Liver (tissue), 9 donors: Measurements from ENCODE around the gene ASXL2. TPM values are rescaled to one million over a fixed set of nuclear protein-coding genes. Genes with fewer than 3 reads are reported as not detected.
"Not testable (repeated sequence)": the region's sequence is repeated elsewhere in the genome, so short reads cannot be mapped to it uniquely, and the experiment has no call there.

Source experiments
- DNase-seq: peaks from one replicate; pipeline ENCODE4 v3.0.0-alpha.2; 2017; ENCODE audit warnings: low spot score
- H3K27ac ChIP-seq, 2 donors: one replicate each; pipeline ENCODE4 v1.7.0; 2013; ENCODE audit warnings: inconsistent platforms in 2 of 2, low read length in 2 of 2, control low read depth in 1 of 2, low read depth in 1 of 2, mild to moderate bottlenecking in 1 of 2
- H3K27me3 ChIP-seq, 4 donors: one replicate each; pipeline versions ENCODE4 v1.6.1 to v1.7.0; 2013; ENCODE audit warnings: low read length in 3 of 4, inconsistent platforms in 1 of 4, mild to moderate bottlenecking in 1 of 4, moderate library complexity in 1 of 4; ENCODE audit not compliant: control insufficient read depth in 4 of 4, insufficient read depth in 4 of 4
- H3K36me3 ChIP-seq, 4 donors: one replicate each; pipeline versions ENCODE4 v1.6.1 to v1.7.0; 2013; ENCODE audit warnings: low read length in 3 of 4, mild to moderate bottlenecking in 3 of 4, low read depth in 1 of 4, moderate library complexity in 1 of 4; ENCODE audit not compliant: control insufficient read depth in 4 of 4, insufficient read depth in 3 of 4
- H3K4me1 ChIP-seq, 4 donors: one replicate each; pipeline versions ENCODE4 v1.6.1 to v1.7.0; 2013; ENCODE audit warnings: low read length in 3 of 4, mild to moderate bottlenecking in 3 of 4, moderate library complexity in 1 of 4; ENCODE audit not compliant: control insufficient read depth in 4 of 4, insufficient read depth in 4 of 4
- H3K4me3 ChIP-seq, 3 donors: one replicate each; pipeline versions ENCODE4 v1.6.1 to v1.7.0; 2013; ENCODE audit warnings: low read length in 3 of 3, control low read depth in 1 of 3, low read depth in 1 of 3, mild to moderate bottlenecking in 1 of 3
- H3K9ac ChIP-seq, 2 donors: one replicate each; pipeline ENCODE4 v1.7.0; 2013; ENCODE audit warnings: low read length in 2 of 2, mild to moderate bottlenecking in 2 of 2, moderate library complexity in 2 of 2, control low read depth in 1 of 2, low read depth in 1 of 2
- H3K9me3 ChIP-seq, 4 donors: one replicate each; pipeline versions ENCODE4 v1.6.1 to v1.7.0; 2013; ENCODE audit warnings: low read length in 3 of 4; ENCODE audit not compliant: control insufficient read depth in 4 of 4
- ATF3 ChIP-seq: IDR thresholded peaks from 2 replicates; pipeline ENCODE4 v1.6.1; 2016; ENCODE audit warnings: antibody characterized with exemption
- CTCF ChIP-seq: fragments of 150-350 bp; IDR thresholded peaks from 2 replicates; pipeline ENCODE4 v1.5.1; 2017; ENCODE audit warnings: improper control_type of control experiment, low read depth, low read length; ENCODE audit not compliant: missing input control
- FOXA1 ChIP-seq: IDR thresholded peaks from 2 replicates; pipeline ENCODE4 v1.6.1; 2016; ENCODE audit warnings: antibody characterized with exemption
- GABPA ChIP-seq, 2 donors: IDR thresholded peaks in 1 of 2; conservative IDR thresholded peaks in 1 of 2; 2 replicates each; pipeline ENCODE4 v1.6.1; 2016; ENCODE audit warnings: antibody characterized with exemption in 2 of 2, mild to moderate bottlenecking in 1 of 2, moderate library complexity in 1 of 2
- HNF4A ChIP-seq, 2 donors: conservative IDR thresholded peaks; 2 replicates each; pipeline ENCODE4 v1.6.1; 2016; ENCODE audit warnings: antibody characterized with exemption in 2 of 2, mild to moderate bottlenecking in 2 of 2
- HNF4G ChIP-seq: IDR thresholded peaks from 2 replicates; pipeline ENCODE4 v1.6.1; 2016; ENCODE audit warnings: antibody characterized with exemption
- JUND ChIP-seq, 2 donors: IDR thresholded peaks; 2 replicates each; pipeline ENCODE4 v1.6.1; 2016; ENCODE audit warnings: antibody characterized with exemption in 2 of 2
- NR2F2 ChIP-seq: IDR thresholded peaks from 2 replicates; pipeline ENCODE4 v1.6.1; 2016; ENCODE audit warnings: antibody characterized with exemption
- RAD21 ChIP-seq, 2 donors: IDR thresholded peaks; 2 replicates each; pipeline ENCODE4 v1.6.1; 2016; ENCODE audit warnings: antibody characterized with exemption in 2 of 2, mild to moderate bottlenecking in 2 of 2
- RXRA ChIP-seq, 2 donors: IDR thresholded peaks; 2 replicates each; pipeline ENCODE4 v1.6.1; 2017 to 2018; ENCODE audit warnings: antibody characterized with exemption in 2 of 2, mild to moderate bottlenecking in 1 of 2
- SP1 ChIP-seq: IDR thresholded peaks from 2 replicates; pipeline ENCODE4 v1.6.1; 2018; ENCODE audit warnings: antibody characterized with exemption, mild to moderate bottlenecking
- WGBS: extraction: QIAGEN DNeasy Blood & Tissue Kit; methylation state at CpG from one replicate; pipeline ENCODE4 v1.1.7; 2013; 5-methylcytosine and 5-hydroxymethylcytosine counted together
- polyA plus RNA-seq, 2 donors: library from polyadenylated mRNA; stranded (reverse) in 1 of 2; unstranded in 1 of 2; fragments of 200-250 nt in 1 of 2; fragments of >200 nt in 1 of 2; fragmentation: Nextera tagmentation in 1 of 2; extraction: Ambion mirVana in 1 of 2; gene quantifications; one replicate each; pipeline versions ENCODE4 v1.2.1 to v1.2.3, GENCODE V29; 2013 to 2015
- total RNA-seq, 2 donors: library from RNA; depleted of rRNA; stranded (reverse); fragments of >200 nt; gene quantifications; one replicate each; pipeline ENCODE4 v1.2.3, GENCODE V29; 2014
- donor health status: healthy.
- donor health status: healthy.
- donor health status: healthy.
- donor health status: healthy.
- donor health status: healthy.

The ASXL2 gene
- total and polyA plus RNA-seq, 4 donors = 2.4 to 7.3 (median 4.4) TPM

GRCh38 chr2:25851740-25852503 lies 26.4 kb downstream of the ASXL2 start:
- H3K27me3 ChIP-seq = no peaks in the 10 kb centered on the region
- no peaks in the 10 kb centered on the region for H3K9me3 ChIP-seq
- 17% methylated on average over 11 of the region's 11 CpGs for WGBS
- peak in 1 of 2 donors; percentile 22 for TF ChIP-seq JUND (IDR thresholded peaks at IDR 0.05)
- TF ChIP-seq CTCF = peak; percentile 82
- TF ChIP-seq HNF4A (conservative IDR thresholded peaks at IDR 0.05) = peak; percentile 65 to 69
- peak; percentile 30 for TF ChIP-seq SP1
- TF ChIP-seq ATF3 = no peak
- TF ChIP-seq NR2F2 = no peak
- TF ChIP-seq RXRA (IDR thresholded peaks at IDR 0.05) = peak in 1 of 2 donors; percentile 34
- TF ChIP-seq HNF4G = peak; percentile 53
- TF ChIP-seq FOXA1 = no peak
- peak in 1 of 2 donors; percentile 61 for TF ChIP-seq GABPA (IDR thresholded peaks at IDR 0.05 in 1 of 2, conservative IDR thresholded peaks at IDR 0.05 in 1 of 2)
- TF ChIP-seq RAD21 (IDR thresholded peaks at IDR 0.05) = peak; percentile 89 to 91
- H3K36me3 ChIP-seq = no peaks in the 10 kb centered on the region
- no peak overlapping the region for H3K9ac ChIP-seq
- no peak for DNase-seq
- H3K27ac ChIP-seq = peak overlapping the region; percentile 42 to 75
- H3K4me3 ChIP-seq = peak overlapping the region in 1 of 3 donors; percentile 33
- peaks cover 0 to 10% (median 6%) of the 10 kb centered on the region in 4 donors for H3K4me1 ChIP-seq

GRCh38 chr2:25850400-25850799 lies 27.9 kb downstream of the ASXL2 start:
- peaks cover 0 to 12% (median 6%) of the 10 kb centered on the region in 4 donors for H3K4me1 ChIP-seq
- 71% methylated on average over 4 of the region's 4 CpGs for WGBS
- not testable (repeated sequence) for H3K27ac ChIP-seq, DNase-seq, H3K4me3 ChIP-seq, H3K27me3 ChIP-seq, H3K9me3 ChIP-seq, H3K36me3 ChIP-seq, H3K9ac ChIP-seq

GRCh38 chr2:25849350-25849749 lies 28.9 kb downstream of the ASXL2 start:
- not testable (repeated sequence) for H3K9ac ChIP-seq, H3K27me3 ChIP-seq, DNase-seq, H3K9me3 ChIP-seq, H3K36me3 ChIP-seq, H3K4me3 ChIP-seq, H3K27ac ChIP-seq
- H3K4me1 ChIP-seq = peaks cover 0 to 12% (median 6%) of the 10 kb centered on the region in 4 donors
- 98% methylated on average over 7 of the region's 7 CpGs for WGBS
